PC-9 (cell line): ENCODE data around the gene PRR22.

ENCODE experiments used
- EZH2 ChIP-seq: fragments of 200-600 bp; sonication (generic); IDR thresholded peaks from 2 replicates; pipeline ENCODE4 v1.8.0; 2017; ENCODE audit warnings: antibody characterized with exemption, low read depth
- TF ChIP-seq, protein P1 (sequence below): fragments of 200-600 bp; sonication (generic); conservative IDR thresholded peaks from 2 replicates; pipeline ENCODE4 v1.6.1; 2017; ENCODE audit warnings: mixed run types, antibody characterized with exemption, mild to moderate bottlenecking, moderate library complexity

DNA sequence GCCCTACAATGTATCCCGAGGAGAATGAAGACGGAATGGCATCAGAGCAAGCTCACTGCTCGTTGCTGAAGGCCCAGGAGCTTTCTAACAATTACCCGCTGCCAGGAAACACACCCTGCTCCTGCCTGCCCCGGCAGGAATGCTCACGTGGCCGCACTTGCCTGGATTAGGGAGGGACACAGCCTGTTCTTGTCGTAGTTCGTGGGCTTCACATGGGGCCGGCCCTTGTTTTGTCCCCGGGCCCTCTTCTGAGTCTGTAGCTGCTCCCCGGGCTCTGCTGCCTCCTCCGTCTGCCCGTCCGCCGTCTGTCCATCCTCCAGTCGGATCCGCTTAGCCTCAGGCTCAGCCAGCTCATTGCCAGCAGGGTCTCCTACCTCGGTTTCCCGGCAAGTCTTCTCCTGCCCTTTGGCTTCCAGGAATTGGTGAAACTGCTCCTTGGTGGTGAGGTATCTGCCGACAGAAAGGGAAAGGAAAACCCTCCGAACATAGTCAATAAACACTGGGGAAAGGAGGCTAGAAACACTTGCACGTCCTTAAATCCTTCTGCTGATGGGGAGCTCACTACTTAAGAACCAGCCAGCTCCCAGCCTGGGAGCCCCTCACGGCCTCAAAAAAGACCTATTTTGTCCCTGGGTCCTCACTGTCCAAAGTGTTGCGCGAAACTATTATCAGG, 5.5 kb upstream of the PRR22 start:
- TF ChIP-seq, protein P1, sequence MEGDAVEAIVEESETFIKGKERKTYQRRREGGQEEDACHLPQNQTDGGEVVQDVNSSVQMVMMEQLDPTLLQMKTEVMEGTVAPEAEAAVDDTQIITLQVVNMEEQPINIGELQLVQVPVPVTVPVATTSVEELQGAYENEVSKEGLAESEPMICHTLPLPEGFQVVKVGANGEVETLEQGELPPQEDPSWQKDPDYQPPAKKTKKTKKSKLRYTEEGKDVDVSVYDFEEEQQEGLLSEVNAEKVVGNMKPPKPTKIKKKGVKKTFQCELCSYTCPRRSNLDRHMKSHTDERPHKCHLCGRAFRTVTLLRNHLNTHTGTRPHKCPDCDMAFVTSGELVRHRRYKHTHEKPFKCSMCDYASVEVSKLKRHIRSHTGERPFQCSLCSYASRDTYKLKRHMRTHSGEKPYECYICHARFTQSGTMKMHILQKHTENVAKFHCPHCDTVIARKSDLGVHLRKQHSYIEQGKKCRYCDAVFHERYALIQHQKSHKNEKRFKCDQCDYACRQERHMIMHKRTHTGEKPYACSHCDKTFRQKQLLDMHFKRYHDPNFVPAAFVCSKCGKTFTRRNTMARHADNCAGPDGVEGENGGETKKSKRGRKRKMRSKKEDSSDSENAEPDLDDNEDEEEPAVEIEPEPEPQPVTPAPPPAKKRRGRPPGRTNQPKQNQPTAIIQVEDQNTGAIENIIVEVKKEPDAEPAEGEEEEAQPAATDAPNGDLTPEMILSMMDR = no peak
- TF ChIP-seq EZH2 = no peak
